GM18507 (cell line): ENCODE data around the gene CLOCK.

ENCODE experiments used
- DNase-seq: peaks from one replicate; pipeline ENCODE4 v3.0.0; 2011; ENCODE audit warnings: low read depth; ENCODE audit not compliant: insufficient read length; ENCODE audit errors: extremely low spot score
- FAIRE-seq: peaks from 2 replicates; lab custom pipeline; 2011; peaks lifted over from hg19 to GRCh38; lab: Jason Lieb, UNC

Gene CLOCK

GRCh38 chr4:55498051-55498450 lies 48.7 kb downstream of the CLOCK start:
- DNase-seq (no peak), FAIRE-seq (no peak)

GRCh38 chr4:55491486-55491885 lies 55.2 kb downstream of the CLOCK start:
- FAIRE-seq (no peak), DNase-seq (no peak)

- FAIRE-seq (peak; percentile 38), DNase-seq (no peak)
Observed at GRCh38 chr4:55488716-55489115, 58.0 kb downstream of the CLOCK start.

GRCh38 chr4:55485821-55486220 lies 60.9 kb downstream of the CLOCK start:
- DNase-seq (no peak), FAIRE-seq (no peak)

- DNase-seq (no peak), FAIRE-seq (no peak)
Observed at GRCh38 chr4:55483315-55483714, 63.4 kb downstream of the CLOCK start.

GRCh38 chr4:55475394-55476243 lies 71.1 kb downstream of the CLOCK start:
- no peak for DNase-seq
- FAIRE-seq = peak; percentile 35

- FAIRE-seq (no peak), DNase-seq (no peak)
Observed at GRCh38 chr4:55469979-55470378, 76.7 kb downstream of the CLOCK start.

GRCh38 chr4:55468724-55469123 lies 78.0 kb downstream of the CLOCK start:
- DNase-seq (no peak), FAIRE-seq (no peak)

GRCh38 chr4:55466001-55466400 lies 80.7 kb downstream of the CLOCK start:
- FAIRE-seq = no peak

GRCh38 chr4:55458611-55459010 lies 88.1 kb downstream of the CLOCK start:
- FAIRE-seq = no peak

More at GRCh38 chr4:55466001-55466400, 80.7 kb downstream of the CLOCK start:
- DNase-seq = no peak

GRCh38 chr4:55458164-55458563 lies 88.5 kb downstream of the CLOCK start:
- FAIRE-seq (no peak), DNase-seq (no peak)

More at GRCh38 chr4:55458611-55459010, 88.1 kb downstream of the CLOCK start:
- DNase-seq = no peak

GRCh38 chr4:55450566-55450965 lies 96.1 kb downstream of the CLOCK start:
- no peak for FAIRE-seq

GRCh38 chr4:55447831-55448230 lies 98.9 kb downstream of the CLOCK start:
- no peak for DNase-seq
- FAIRE-seq = no peak

More at GRCh38 chr4:55450566-55450965, 96.1 kb downstream of the CLOCK start:
- DNase-seq = no peak

- FAIRE-seq (no peak), DNase-seq (no peak)
Observed at GRCh38 chr4:55447108-55447708, 99.5 kb downstream of the CLOCK start.

GRCh38 chr4:55446578-55446922 lies 100.2 kb downstream of the CLOCK start:
- FAIRE-seq = peak; percentile 9
- no peak for DNase-seq

GRCh38 chr4:55445921-55446577 lies 100.7 kb downstream of the CLOCK start:
- FAIRE-seq = no peak
- DNase-seq = no peak

- FAIRE-seq (peak; percentile 58), DNase-seq (no peak)
Observed at GRCh38 chr4:55444827-55445226, 101.9 kb downstream of the CLOCK start.

- FAIRE-seq (no peak), DNase-seq (no peak)
Observed at GRCh38 chr4:55442541-55442940, 104.2 kb downstream of the CLOCK start.

GRCh38 chr4:55440786-55441185 lies 105.9 kb downstream of the CLOCK start:
- DNase-seq = no peak
- FAIRE-seq = peak; percentile 47

- DNase-seq (no peak), FAIRE-seq (no peak)
Observed at GRCh38 chr4:55439023-55439422, 107.7 kb downstream of the CLOCK start.

GRCh38 chr4:55438314-55438713 lies 108.4 kb downstream of the CLOCK start:
- no peak for FAIRE-seq
- no peak for DNase-seq
